EH (cell line): Measurements from ENCODE around the gene PKP1.

Experiments used
- DNase-seq: peaks from one replicate; pipeline ENCODE4 v3.0.0-alpha.2; 2015; ENCODE audit warnings: low read depth

PKP1 gene

GRCh38 chr1:201329801-201330200 is 46.5 kb downstream of the PKP1 start:
- peak; percentile 59 for DNase-seq

DNA sequence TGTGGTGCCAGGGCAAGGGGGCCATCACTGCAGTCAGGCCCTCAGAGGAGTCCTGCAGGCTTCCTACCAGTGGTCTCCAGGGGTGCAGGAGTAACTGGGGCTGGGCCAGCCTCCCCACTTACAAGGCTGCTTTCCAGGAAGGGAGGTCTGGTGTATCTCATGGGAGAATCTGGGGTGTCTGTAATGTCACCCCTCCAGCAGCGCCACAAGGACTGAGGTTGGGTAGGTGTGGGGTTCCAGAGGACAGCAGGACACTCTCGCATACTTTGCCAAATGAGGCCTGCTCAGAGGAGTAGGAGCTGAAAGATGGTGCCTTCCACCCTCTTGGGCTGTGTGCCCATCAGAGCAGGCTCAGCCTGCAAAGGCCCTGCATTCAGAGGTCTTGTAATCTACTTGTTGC is 47.2 kb downstream of the PKP1 start:
- no peak for DNase-seq

- DNase-seq: no peak
These were observed 47.9 kb downstream of the PKP1 start for GRCh38 chr1:201331166-201331565.

DNA sequence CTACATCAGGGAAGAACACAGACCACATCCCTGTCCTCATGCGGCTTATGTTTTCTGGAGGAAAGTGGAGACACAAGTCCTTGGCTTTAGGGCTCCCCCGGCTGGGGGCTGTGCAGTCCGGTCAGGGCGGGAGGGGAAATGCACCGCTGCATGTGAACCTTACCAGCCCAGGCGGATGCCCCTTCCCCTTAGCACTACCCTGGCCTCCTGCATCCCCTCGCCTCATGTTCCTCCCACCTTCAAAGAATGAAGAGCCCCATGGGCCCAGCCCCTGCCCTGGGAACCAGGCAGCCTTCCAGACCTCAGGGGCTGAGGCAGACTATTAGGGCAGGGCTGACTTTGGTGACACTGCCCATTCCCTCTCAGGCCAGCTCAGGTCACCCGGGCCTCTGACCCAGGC is 48.7 kb downstream of the PKP1 start:
- no peak for DNase-seq

DNA sequence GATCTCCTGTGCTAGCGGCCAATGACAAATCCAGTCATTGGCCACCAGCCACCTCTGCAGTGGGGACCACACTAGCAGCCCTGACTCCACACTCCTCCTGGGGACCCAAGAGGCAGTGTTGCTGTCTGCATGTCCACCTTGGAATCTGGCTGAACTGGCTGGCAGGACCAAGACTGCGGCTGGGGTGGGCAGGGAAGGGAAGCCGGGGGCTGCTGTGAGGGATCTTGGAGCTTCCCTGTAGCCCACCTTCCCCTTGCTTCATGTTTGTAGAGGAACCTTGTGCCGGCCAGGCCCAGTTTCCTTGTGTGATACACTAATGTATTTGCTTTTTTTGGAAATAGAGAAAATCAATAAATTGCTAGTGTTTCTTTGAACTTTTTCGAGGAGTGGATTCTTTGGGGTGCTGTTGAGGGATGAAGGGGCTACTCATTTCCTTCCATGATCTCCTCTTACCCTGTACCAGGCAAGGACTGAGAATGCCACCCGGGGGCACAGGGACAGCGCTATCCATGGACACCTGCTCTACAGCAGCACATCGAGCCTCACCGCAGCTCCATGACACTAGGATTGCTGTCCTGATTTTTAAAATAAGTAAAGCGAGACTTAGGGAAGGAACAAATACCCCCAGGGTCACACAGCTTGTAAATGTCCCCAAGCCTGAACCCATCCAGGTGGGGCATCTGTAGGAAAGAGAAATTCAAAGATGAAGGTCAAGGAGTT is 49.5 kb downstream of the PKP1 start:
- DNase-seq: no peak

GRCh38 chr1:201334325-201335173 is 51.2 kb downstream of the PKP1 start:
- DNase-seq: peak; percentile 9

- no peak for DNase-seq
These were observed 52.0 kb downstream of the PKP1 start for GRCh38 chr1:201335174-201335870.

GRCh38 chr1:201335901-201336300 is 52.6 kb downstream of the PKP1 start:
- no peak for DNase-seq

GRCh38 chr1:201336711-201337450 is 53.6 kb downstream of the PKP1 start:
- no peak for DNase-seq

GRCh38 chr1:201341377-201341776 is 58.1 kb downstream of the PKP1 start:
- DNase-seq: no peak

DNA sequence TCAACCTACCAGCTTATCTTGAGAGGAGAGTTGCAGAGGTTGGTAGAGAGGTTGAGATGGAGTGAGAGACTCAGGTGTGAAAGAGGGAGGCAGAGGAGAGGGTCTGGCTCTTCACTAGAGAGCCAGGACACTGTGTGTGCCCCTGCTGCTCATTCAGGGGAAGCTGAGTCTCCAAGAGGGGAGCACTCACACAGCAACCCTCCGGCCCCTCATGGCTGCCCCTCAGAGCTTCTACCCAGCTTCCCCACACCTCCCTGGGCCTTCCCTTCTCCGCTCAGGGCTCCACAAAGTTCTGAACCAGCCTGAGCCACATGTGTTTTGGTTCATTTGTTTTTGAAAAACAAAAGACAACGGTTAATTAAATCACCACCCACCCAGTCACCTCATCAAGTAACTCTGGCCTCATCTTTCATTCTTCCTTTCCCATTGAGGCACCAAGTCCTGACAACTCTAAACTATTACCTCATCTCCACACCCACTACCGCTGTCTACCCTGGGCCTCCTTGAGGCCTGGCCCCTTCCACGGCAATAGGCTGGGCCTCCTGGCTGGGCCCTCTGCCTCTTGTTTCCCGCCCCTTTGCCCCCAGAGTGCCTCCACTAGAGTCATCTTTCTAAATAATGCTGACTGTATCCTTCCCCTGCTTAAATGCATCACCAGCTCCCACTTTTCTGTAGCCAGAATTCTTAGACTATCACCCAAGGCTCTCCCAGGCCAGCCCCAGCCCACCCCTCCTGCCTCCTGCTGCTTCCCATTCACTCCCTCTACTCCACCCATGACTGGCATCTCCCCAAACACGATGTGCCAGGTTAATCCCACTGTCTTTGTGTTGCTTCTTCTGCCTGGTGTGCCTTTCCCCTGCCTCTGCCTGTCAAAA is 61.1 kb downstream of the PKP1 start:
- no peak for DNase-seq

GRCh38 chr1:201345081-201345355 is 61.7 kb downstream of the PKP1 start:
- no peak for DNase-seq

DNA sequence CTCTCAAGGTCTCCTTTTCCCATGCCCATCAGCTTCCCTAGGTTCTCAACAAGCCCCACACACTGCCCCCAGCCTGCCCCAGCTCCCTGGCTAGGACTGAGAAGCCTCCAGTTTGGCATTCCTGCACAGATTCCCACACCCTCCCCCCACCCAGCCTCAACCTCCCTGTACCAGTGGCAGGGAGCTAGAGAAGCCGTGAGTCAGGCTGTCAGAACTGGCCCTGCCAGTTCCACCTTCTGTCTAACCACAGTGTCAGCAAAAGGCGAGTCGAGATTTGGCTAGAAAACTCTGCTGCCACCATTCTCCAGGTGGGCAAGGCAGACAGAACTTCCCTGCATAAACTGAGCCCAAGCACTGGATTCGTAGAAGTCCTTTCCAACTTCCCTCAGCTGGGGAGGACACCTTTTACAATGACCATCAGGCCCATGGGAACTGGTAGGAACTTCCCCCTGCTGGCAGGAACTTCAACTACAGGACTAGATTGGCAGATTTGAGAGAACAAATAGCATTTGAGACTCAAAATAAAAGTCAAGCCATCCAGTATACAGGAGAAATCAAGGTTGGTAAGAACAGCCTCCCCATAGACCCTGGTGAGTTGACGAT is 63.1 kb downstream of the PKP1 start:
- DNase-seq: peak; percentile 71

DNA sequence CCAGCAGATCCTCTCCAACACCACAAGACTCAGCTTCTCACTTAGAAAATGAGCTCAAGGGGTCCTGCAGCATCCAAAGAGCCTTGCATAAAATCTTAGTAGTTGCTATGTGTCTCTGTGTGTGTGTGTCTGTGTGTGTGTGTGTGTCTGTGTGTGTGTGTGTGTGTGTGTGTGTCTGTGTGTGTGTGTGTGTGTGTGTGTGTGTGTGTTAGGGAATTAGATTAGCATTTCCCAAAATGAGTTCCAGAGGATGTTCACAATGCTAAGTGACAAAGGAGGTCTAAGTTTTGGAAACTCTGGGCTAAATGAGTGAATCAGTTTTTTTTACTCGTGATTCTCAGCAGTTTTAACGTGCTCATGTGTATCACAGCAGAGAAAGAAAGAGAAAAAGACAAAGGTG is 63.7 kb downstream of the PKP1 start:
- no peak for DNase-seq

DNA sequence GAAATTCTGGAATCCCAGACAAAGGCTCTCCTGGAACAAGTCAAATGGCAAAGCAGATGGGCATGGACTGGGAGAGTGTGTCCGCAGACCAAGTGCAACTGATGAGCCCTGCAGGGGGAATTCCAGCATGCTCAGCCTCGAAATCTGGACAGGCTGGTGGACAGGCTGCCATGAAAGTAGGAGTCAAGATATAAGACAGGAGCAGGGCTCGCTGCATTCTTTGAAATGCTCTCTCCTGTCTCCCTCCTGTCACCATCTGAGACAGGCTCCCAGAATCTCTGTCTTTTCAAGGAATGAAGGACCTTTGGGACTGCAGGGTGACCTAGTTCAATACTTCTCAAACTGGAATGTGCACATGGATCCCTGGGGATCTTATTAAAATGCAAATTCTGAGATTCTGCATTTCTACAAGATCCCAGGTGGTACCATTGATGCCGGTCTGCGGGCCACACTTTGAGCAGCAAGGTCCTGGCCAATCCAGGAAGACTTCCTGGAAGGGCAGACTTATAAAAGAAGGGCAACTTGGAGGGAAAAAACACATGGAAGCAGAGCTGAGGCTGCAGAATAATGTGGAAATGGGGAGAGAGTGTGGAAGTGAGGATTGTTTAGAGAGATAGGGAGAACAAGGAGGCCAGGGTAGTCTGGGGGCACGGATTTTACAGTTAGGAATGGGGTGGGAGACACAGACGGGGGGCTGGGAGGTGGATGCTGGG is 64.3 kb downstream of the PKP1 start:
- DNase-seq: no peak

- DNase-seq: peak; percentile 61
These were observed 64.9 kb downstream of the PKP1 start for GRCh38 chr1:201348211-201348566.

GRCh38 chr1:201349092-201349491 is 65.8 kb downstream of the PKP1 start:
- DNase-seq: no peak

DNA sequence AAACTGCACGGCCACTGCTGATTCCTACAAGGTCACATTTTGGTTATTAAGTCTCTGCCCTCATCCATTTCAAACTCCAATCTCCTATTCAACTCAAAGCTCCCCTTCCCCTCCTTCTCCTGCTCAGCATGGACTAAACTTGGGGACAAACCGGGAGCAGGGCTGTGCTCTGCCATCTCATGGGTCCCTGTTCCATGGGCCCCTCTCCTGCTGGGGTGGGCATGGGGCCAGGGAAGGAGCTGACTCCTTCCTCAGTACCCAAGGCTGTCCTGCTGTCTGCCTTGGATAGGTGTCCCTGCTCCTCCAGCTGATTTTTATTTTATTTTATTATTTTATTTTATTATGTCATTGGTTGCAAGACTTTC is 67.0 kb downstream of the PKP1 start:
- no peak for DNase-seq

DNA sequence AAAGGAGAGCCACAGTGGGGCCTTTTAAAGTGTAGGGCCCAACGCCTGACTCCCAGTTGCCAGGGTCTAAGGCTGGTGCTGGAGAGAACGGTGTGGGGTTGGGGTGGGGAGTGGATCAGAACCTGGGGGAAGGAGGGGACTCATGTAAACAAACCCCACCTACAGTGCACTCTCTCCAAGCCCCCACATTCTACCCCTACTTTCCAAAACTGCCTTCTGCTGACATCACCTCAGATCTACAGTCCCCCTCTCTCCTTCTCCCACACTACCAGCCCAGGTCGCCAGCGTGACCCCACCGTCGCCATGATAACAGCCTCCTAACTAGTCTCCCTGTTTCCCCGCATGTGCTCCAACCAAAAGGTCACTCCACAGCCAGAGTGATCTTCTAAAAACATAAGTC is 67.6 kb downstream of the PKP1 start:
- no peak for DNase-seq

- DNase-seq: no peak
These were observed 68.3 kb downstream of the PKP1 start for GRCh38 chr1:201351617-201352016.
